Upper lobe of left lung (tissue), 4 donors: Measurements from ENCODE around the gene CABYR.

Experiments used
- CTCF ChIP-seq, 6 experiments: fragments of 450-650 bp in 4 of 6; fragments of 200-600 bp in 2 of 6; sonication (generic) in 2 of 6; IDR thresholded peaks; one replicate each; pipeline ENCODE4 v1.5.1; 2016 to 2019; ENCODE audit warnings: antibody characterized with exemption in 6 of 6
- EP300 ChIP-seq, 4 donors: sonication (generic); formaldehyde crosslinking; IDR thresholded peaks; one replicate each; pipeline ENCODE4 v1.5.1; 2017; ENCODE audit warnings: antibody characterized with exemption in 4 of 4, control low read depth in 2 of 4

GRCh38 chr18:24090876-24091275 lies 48.0 kb upstream of the CABYR start:
- TF ChIP-seq EP300 (IDR thresholded peaks at IDR 0.05) (no peak), CTCF (IDR thresholded peaks at IDR 0.05) (no peak)
